SHP77 treated with DMSO at 0.1 percent for 48 hours (cell line): ENCODE data around the gene CRY1.
"Not testable (repeated sequence)": the region's sequence is repeated elsewhere in the genome, so short reads cannot be mapped to it uniquely, and the experiment has no call there.

Experiments used
- DNase-seq: peaks from one replicate; lab custom pipeline; 2025; lab: John Stamatoyannopoulos, UW

CRY1 gene

DNA sequence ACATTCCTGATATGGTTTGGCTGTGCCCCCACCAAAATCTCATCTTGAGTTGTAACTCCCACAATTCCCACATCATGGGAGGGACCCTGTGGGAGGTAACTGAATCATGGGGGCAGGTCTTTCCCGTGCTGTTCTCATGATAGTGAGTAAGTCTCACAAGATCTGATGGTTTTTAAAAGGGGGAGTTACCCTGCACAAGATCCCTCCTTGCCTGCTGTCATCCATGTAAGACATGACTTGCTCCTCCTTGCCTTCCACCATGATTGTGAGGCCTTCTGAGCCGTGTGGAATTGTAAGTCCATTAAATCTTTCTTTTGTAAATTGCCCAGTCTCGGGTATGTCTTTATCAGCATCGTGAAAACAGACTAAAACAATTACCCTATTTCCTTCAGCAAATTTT lies 90.7 kb downstream of the CRY1 start:
- DNase-seq = not testable (repeated sequence)

- no peak for DNase-seq
Observed at GRCh38 chr12:106999446-106999845, 93.9 kb downstream of the CRY1 start.

GRCh38 chr12:106997916-106998315 lies 95.4 kb downstream of the CRY1 start:
- no peak for DNase-seq

DNA sequence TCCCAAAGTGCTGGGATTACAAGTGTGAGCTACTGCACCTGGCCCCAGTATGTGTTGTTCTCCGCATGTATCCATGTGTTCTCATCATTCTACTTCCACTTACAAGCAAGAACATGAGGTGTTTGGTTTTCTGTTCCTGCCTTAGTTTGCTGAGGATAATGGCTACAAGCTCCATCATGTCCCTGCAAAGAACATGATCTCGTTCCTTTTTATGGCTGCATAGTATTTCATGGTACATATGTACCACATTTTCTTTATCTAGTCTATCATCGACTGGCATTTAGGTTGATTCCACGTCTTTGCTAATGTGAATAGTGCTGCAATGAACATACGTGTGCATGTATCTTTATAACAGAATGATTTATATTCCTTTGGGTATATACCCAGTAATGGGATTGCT lies 97.2 kb downstream of the CRY1 start:
- not testable (repeated sequence) for DNase-seq

GRCh38 chr12:106994579-106995220 lies 98.6 kb downstream of the CRY1 start:
- no peak for DNase-seq

GRCh38 chr12:106987846-106988245 lies 105.5 kb downstream of the CRY1 start:
- DNase-seq = no peak

DNA sequence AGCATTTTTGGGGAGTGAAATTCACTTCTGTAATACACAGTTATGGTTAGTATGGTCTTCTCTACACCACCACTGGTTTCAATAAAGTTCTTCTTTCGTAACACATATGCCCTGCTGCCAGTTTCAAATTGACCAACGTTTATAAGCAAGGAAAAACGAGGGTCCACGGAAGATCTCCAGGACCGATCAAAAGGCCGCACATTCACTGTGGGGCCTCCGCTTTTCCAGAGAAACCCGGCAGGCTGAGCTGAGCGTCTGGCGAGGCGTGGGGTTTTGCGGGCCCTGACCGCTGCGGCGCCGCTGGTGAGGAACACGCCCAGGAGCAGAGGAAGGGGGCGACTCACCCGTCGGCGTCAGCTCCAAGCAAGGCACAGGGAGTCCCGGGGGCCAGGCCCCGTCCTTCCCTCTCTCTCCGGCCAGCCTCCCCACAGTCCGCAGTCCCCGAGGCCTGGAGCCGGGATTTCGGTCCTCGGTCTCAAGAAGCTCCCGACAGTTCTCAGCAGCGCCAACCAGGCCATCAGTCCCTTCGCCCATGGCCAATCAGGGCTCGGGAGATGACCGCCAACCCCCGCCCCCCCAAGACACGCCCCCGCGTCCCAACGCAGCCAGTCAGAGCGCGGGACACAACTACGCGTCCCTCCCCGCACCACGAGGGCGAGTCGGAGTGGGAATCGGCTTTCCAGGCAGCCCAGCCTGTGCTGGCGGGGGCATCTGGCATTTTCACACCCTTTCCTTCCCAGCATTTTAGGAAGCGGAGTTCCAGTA lies 106.5 kb downstream of the CRY1 start, which contains the start of gene MTERF2:
TSS of gene MTERF2 (minus strand) at position 522 of the 765 bp plus-strand sequence. CDS start 8,432 bp downstream, outside the sequence.
- DNase-seq = peak; percentile 90

DNA sequence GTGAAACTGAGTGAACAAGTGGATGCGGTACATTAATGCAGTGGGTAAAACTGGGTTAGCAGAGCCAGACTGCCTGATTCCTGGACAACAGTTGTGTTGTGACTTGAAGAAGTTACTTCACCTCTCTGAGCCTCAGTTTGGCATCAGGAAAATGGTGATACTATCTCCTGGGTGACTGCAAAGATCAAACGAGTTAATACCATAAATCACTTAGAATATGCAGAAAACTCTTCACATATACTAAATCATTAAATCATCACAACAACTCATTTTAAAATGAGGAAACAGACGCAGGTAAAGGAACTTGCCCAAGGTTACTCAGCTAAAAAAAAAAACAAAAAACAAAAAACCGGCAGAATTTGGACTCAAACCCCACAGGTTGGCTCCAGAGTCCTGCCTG lies 107.2 kb downstream of the CRY1 start:
- no peak for DNase-seq

- peak; percentile 23 for DNase-seq
Observed at GRCh38 chr12:106985479-106985878, 107.9 kb downstream of the CRY1 start.

DNA sequence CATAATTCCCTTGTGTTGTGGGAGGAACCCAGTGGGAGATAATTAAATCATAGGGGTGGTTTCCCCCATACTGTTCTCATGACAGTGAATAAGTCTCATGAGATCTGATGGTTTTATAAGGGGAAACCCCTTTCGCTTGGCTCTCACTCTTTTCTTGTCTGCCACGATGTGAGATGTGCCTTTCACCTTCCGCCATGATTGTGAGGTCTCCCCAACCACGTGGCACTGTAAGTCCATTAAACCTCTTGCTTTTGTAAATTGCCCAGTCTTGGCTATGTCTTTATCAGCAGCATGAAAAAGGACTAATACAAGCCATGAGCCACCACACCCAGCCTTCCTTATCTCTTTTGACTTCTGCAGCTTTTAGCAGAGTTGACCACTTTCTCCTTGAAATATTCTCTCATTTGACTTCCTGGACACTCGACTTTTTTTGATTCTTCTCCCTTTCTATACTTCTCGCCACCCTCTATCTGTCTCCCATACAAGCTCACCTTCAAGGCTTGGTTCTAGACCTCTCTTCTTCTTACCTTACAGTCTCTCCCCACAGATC lies 108.7 kb downstream of the CRY1 start:
- no peak for DNase-seq

DNA sequence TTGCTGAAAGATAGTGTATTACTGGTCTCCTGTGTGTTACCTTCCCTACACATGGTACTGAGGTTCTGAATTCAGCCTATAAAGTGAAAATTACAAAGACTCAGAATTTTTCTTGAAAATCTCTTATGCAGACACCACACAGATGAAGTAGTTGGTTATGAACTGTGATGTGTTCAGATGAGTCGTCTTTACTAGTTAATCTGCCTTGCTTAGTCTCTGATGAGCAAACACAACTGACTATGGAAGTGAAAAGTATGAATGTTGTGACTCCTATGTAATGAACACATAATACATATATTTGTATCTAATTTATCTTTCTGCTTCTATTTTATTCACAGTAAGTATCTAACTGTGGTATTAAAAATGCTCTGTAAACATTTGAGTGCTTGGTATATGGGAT lies 111.1 kb downstream of the CRY1 start:
- DNase-seq = no peak

DNA sequence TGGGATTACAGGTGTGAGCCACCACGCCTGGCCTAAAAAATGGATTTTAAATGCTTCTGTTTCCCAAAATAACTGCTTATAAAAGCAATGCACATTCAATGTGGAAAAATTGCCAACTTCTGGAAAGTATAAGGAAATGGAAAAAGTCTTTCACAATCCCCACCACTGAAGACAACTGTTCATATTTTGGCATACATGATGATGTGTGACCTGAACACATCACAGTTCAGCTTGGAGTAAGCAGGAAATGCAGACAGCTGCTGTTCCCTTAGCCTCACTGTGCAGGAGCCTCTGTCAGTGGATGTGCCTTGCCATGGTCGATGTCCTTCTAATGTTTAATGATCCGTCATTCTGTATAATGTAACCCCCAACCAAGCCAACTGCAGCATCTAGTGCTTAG lies 111.6 kb downstream of the CRY1 start:
- DNase-seq = no peak

GRCh38 chr12:106980944-106981343 lies 112.4 kb downstream of the CRY1 start:
- no peak for DNase-seq

DNA sequence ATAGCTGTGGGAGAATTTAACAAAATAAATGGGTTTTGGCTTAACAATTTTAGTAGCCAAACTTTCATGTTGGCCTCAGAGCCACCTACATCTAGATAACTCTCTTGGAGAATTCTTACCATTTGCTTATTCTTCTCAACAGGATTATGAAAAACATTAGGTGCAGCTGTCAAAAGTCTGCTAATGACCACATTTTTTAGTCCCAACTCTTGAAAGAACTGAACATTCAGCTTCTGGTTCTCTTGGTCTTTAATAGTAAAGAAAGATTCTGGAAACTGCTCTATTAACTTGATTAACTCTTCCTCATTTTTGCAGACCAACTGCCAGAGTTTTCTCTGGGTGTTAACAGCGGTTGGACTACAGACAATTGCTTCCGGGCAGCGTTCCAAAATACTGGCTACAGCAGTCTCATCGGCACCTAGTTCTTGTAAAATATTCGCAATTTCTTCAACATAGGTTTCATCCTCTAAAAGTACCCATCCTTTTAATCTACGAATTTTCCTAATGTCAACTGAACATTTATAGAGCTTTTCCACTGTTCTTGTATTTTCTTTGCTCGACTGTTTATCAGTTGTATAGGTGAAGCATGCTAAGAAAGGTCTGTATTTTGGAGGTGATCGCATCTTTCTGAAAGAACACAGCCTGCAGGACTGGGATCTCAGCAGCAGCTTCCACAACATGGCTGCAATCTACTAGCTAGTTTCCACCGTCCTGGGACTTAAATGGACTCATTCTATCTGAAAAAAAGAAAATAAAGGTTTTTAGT lies 115.1 kb downstream of the CRY1 start:
- DNase-seq = peak; percentile 54

DNA sequence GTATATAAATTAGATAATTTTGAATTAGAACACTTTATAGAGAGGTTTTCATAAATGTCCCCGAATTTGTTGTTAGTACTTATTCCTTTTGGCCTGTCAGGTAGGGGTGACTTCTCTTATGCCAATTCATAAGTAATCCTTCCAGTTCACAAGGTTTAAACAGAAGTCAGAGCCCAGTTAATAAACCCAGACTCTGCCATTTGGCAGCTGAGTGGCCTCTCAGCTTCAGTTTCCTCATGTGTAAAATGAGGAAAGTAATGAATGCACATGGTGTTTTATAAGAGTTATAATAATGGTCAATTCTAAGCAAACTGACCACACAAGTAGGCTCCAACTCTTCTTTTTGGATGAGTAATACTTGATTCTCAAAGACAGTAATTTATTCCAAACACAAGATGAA lies 116.7 kb downstream of the CRY1 start:
- DNase-seq = no peak

- no peak for DNase-seq
Observed at GRCh38 chr12:106975993-106976658, 117.2 kb downstream of the CRY1 start.

GRCh38 chr12:106975098-106975497 lies 118.3 kb downstream of the CRY1 start:
- DNase-seq = peak; percentile 31

GRCh38 chr12:106974511-106974910 lies 118.8 kb downstream of the CRY1 start:
- DNase-seq = peak; percentile 62

- DNase-seq = no peak
Observed at GRCh38 chr12:106973545-106973944, 119.8 kb downstream of the CRY1 start.

GRCh38 chr12:106971065-106971464 lies 122.3 kb downstream of the CRY1 start:
- DNase-seq = no peak

- no peak for DNase-seq
Observed at GRCh38 chr12:106964526-106964925, 128.8 kb downstream of the CRY1 start.

- DNase-seq = no peak
Observed at GRCh38 chr12:106962286-106962685, 131.1 kb downstream of the CRY1 start.
